Endometrium (tissue), 2 donors: Measurements from ENCODE around the gene EHD1.

ENCODE experiments used
- FAIRE-seq: peaks from 2 replicates; lab custom pipeline; 2012; peaks lifted over from hg19 to GRCh38; lab: Jason Lieb, UNC
- donor health status: control.
- donor health status: control.

Gene EHD1

DNA sequence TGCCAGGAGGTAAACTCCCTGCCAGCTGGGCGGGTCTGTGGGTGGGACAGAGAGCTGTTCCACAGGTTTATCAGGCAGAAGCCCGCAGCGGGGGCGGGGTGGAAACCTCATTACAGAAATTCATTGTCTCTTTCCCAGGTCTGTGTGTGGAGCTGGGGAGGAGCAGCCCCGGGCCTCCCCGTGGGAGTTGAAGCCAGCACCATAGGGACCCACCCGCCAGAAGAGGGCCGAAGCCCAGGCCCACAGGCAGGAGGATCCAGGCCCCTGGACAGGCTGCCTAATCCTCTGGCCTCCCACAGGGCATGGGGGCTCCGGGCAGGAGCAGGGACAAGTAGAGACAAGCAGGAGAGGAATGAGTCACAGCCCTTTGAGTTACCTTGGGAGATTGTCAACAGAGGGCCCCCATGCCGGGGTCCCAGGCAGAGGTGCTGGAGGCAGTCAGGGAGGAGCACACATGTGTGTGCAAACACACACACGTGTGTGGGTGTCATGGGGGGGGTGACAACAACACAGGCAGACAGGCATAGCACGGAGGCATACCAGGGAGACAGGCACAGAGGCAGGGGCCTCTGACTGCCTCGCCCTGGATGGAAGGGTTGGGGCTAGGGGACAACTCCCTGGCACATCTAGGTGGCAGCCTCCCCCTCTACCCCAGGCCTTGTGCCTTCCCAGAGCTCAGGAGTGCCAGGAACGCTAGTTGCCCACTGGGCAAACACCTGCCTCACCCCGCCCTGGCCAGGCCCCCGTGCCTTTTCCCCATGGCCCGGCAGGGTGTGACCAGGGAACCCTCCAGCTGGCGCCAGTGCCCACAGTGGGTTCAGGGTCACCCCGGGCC lies 35.4 kb downstream of the EHD1 start:
- FAIRE-seq = no peak

DNA sequence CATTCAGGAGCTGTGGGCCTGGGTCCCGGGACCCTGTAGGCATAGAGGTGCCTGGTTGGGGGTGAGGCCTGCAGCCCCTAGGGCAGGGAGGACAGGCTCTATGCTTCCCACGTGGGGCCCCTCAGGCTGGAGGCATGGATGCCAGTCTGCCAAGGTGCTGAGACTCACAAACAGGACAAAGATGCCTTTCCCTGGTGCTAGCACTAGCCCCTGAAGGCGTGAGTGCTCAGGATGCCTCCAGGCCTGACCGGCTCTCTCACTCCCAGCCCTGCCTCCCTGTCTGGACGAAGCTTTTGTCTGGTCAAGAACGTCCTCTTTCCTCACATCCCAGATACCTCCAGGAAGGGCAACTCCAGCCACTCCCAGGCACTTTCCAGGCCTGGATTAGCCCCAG lies 36.1 kb downstream of the EHD1 start:
- FAIRE-seq = no peak

DNA sequence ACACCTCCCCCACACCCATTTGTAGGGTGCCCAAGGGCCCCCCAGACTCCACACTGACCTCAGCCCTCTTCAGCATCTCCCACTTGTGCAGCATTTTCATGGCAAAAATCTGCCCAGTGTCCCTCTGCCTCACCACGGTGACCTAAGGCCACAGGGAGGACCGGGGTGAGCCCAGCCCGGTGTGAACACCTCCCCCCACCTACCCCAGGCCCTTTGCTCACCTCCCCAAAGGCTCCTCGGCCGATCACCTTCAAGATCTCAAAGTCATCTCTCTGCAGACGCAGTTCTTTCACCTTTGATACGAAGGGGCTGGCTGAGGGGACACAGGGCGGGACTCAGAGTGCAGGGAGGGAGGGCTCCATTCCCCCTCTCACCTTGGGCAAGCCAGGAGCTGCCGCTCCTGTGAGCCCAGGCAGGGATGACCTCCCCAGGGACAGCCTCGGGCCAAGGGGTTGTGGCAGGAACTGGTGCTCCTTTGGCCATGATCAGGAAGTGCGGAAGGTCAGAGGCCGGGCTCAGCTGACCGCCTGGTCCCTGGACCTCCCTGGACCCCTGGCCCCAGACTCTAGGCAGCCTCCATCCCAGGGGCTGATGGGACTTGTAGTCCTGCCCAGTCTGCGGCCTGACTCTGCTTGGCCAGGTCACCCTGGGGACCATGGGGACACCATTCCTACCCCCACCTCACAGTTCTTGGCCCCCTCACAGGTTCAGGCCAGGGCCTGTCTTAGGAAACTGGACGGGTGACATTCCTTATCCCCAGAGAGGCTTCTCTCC lies 36.6 kb downstream of the EHD1 start:
- FAIRE-seq = no peak

- FAIRE-seq = no peak
Measured at GRCh38 chr11:64839887-64840782, 38.3 kb downstream of the EHD1 start.

- no peak for FAIRE-seq
Measured at GRCh38 chr11:64839335-64839734, 39.1 kb downstream of the EHD1 start.

DNA sequence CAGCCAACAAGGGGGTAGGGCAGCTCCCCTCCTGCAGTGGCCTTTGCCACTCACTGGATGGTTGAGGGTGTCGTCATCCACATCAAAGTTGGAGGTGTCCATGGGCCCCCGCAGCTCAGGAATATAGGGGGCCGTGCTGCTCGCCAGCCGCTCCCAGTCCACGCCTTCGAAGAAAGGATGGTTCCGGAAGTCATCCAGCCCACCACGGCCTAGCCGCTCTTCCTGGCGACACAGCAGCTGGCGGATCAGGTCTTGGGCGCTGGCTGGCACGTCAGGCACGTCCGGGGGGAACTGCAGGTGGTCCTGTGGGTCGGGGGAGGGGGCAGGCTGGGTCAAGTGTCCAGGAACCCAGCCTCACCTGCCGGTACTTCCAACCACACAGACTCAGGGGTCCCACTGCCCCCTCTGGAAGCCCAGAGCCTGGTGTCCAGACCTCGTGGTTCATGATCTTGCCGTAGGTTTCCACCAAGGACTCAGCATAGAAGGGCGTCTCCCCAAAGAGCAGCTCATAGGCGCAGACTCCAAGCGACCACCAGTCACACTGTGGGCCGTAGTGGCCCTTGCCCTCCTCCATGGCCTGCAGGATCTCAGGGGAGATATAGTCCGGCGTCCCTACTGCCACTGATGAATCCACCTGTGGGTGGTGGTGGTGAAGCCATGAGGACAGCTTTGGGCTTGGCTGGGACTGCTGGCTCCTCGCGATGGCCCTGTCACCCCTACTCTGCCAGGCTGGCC lies 39.7 kb downstream of the EHD1 start:
- no peak for FAIRE-seq

GRCh38 chr11:64837887-64838351 lies 40.5 kb downstream of the EHD1 start:
- FAIRE-seq = no peak

GRCh38 chr11:64836448-64837072 lies 41.9 kb downstream of the EHD1 start:
- FAIRE-seq = no peak

DNA sequence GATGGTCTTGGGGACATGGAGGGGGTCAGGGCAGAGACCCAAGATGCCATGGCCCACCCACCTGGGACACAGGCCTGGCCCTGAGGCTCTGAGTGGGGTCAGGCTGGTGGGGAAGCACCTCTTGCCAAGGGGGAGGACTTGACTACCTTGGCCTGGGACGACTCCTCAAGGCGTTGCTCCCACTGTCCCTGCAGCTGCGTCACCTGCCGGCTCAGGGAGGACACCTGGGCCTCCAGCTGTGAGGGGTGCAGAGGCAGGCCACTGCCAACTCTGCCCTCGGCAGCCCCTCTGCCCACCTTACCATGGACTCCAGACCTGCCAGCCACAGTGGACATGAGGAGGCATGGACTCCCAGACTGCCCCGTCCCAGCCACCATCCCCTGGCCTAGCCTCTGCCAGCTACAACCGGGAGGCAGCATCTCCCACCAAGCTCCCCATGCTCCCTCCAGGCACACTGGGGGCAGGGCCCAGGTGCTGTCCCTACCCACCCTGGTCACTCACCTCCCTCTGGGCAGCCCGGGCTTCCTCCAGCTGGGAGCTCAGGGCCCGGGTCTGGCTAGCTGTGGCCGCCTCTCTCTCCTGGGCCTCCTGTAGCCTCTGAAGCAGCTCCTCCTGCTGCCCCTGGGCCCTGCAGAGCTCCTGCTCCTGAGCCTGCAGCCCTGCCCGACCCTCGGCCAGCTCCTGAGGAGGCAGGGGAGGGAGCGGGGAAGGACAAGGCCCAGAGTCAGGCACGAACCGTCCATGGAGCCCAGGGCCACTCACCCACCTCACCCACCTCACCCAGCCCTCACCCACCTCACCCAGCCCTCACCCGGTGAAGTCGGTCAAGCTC lies 42.6 kb downstream of the EHD1 start:
- no peak for FAIRE-seq

DNA sequence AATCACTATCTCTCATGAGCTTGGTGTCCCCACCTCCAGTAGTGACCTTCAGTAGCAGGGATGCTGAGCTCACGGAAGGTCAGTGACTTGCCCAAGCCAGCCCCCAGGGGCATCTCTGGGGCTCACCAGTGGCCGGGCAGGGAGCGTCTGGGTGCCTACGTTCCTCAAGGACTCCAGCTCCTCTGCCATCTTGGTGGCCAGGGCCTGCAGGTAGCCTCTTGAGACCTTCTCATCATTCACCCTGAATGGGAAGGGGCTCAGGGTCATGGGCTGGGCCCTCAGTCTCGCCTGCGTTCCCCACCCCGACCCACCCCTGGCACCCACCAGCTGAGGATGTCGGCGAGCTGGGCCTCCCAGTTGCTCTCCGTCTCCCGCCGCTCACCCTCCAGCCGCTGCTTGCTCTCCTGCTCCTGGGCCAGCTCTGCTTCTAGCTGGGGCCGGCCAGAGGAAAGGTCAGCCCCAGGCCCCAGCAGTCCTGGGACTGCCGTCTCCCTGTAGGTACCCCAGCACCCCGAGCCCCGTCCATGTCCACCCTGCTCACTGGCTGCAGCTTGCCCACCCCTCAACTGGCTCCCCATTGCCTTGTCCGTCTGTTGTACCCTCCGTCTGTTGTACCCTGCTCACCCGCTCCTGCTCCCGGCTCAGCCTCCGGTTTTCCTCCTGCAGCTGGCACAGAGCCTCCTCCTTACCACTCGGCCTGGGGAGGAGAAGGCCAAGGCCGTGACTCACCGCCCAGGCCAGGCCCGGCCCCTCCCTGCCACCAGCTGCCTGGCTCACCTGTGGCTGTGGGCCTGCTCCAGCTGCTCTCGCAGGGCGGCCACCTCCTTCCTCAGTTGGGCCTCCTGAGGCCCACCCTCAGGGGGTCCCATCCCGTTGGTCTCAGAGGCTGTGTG lies 43.5 kb downstream of the EHD1 start:
- no peak for FAIRE-seq

DNA sequence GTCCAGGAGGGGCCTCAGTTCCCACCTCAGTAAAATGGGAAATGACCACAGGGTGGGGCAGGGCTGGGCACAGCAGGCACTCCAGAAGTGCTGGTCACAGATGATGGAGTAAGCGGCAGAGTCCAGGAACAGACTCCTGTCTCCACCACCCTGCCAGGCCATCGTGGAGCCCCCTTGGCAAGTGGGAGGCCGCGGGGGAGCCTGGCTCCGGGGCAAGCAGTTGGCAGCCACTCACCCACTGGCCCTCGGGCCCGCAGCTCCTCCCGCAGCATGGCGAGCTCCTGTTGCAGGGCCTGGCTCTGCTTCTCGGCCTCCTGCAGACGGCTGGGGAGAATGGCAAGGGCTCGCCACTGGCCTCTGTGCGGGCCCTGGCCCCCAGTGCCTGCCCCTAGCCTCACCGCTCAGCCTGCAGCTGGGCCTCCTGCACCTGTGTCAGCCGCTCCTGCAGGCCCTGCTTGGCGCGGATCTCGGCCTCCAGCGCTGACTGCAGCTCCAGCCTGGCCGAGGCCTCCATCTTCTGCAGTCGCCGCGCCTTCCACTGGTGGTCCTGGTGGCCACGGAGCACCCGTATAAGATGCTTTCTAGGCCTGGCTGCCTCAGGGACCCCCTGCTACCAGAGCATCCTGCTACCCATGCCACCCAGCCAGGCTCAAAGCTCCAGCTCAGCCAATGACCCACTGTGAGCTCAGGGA lies 44.2 kb downstream of the EHD1 start:
- no peak for FAIRE-seq

- no peak for FAIRE-seq
Measured at GRCh38 chr11:64833509-64833908, 44.9 kb downstream of the EHD1 start.

DNA sequence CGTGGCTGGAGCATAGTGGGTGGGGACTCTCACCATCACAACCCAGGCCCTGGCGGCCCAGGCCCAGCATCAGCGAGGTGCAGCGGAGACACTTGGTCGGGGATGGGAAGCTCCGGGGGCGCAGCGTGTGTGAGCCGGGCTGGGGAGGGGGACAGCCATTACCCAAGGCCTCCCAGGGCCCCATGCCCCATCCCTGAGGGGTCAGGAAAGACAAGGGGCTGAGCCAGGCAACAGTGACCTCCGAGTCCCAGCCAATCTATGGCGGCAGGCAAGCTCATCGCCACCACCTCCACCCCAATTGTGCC lies 45.3 kb downstream of the EHD1 start:
- no peak for FAIRE-seq

DNA sequence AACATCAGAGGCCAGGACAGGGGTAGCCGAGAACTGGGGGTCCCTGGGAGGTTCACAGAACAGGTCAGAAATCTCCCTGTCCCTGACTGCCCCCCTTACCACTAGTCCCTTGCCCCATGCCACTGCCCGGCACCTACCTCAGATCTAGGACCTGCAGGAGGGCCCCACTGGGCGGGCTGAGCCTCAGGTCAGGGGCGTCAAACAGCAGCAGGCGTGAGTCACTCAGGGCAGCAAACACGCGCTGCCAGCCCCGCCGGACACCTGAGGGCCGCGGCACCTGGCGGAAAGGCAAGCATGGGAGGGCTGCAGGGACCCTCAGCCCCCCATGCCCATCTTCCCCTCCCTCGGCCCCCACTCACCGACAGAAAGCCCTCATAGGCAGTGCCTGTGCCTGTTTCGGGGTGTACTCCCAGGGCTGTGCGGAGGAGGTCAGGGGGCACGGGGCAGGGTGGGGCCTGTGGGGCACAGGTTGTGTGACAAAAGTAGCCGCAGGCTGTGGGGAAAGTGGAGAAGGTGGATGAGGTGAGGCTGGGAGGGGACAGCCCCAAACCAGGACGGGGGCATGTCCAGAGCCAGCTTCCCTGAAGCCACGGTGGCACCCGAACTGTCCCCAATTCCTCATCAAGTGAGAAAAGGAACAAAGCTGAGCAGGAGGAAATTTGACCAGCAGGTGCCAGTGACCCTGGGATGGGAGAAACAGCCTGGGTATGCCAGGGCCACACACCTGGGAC lies 45.8 kb downstream of the EHD1 start:
- FAIRE-seq = no peak

DNA sequence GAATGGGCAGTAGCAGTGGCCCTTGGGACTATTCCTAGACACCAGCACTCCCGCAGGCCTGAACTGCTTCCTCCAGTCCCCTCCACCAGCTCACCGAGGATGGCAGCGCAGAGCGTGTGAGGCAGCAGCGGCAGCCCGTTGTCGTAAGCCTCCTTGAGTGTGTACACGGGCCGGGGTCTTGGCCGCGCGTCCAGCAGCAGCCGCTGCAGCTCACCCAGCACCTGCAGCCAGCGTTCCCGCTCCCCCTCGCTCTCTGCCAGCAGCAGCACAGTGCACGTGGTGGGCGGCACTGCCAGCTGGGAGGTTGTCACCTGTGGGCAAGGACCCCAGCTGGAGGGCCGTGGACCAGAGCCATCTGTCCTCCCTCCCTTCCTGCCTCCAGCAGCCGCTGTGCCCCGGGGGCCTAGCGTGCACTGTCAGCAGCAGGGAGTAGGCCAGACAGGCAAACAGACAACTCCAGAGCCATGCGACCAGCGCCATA lies 47.0 kb downstream of the EHD1 start:
- no peak for FAIRE-seq

GRCh38 chr11:64829536-64830251 lies 48.7 kb downstream of the EHD1 start:
- no peak for FAIRE-seq

DNA sequence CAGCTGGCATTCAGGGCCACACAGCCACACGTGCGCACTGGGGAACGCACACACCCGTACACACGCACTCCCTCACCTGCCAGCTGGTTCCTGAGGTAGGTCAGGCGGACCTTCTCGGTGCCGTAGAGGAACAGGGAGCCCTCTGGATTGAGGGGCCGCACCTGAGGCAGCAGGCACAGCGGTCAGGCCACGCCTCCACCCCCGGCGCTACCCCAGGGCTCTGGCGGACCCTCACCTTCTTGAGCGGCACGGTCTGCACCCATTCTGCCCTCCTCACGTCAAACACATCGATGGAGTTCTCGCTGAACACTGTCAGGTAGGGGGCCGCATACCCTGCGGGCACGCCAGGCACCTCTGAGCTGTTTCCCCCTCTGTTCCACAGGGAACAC lies 51.0 kb downstream of the EHD1 start:
- FAIRE-seq = no peak
